Gastrocnemius medialis (tissue), 4 donors: ENCODE measurements around the gene SIAH3.

ENCODE experiments used
- CTCF ChIP-seq, 5 experiments: fragments of 450-650 bp in 3 of 5; fragments of 200-600 bp in 2 of 5; sonication (generic) in 2 of 5; IDR thresholded peaks in 4 of 5; conservative IDR thresholded peaks in 1 of 5; 1 replicate in 4 of 5; 2 replicates in 1 of 5; pipeline ENCODE4 v1.5.1; 2016 to 2019; ENCODE audit warnings: antibody characterized with exemption in 5 of 5, mild to moderate bottlenecking in 3 of 5, moderate library complexity in 3 of 5
- POLR2A ChIP-seq, 2 donors: fragments of 450-650 bp; IDR thresholded peaks; one replicate each; pipeline ENCODE4 v1.6.1; 2017; ENCODE audit warnings: antibody characterized with exemption in 2 of 2, mild to moderate bottlenecking in 2 of 2, moderate library complexity in 2 of 2

GRCh38 chr13:45784755-45785675 is 66.5 kb downstream of the SIAH3 start:
- TF ChIP-seq POLR2A (IDR thresholded peaks at IDR 0.05): no peak
- TF ChIP-seq CTCF (IDR thresholded peaks at IDR 0.05 in 4 of 5, conservative IDR thresholded peaks at IDR 0.05 in 1 of 5): no peak
